T-helper 22 cell (primary cell): Measurements from ENCODE around the gene ENTHD1.

Experiments
- DNase-seq: peaks from one replicate; pipeline ENCODE4 v3.0.0-alpha.2; 2020; ENCODE audit warnings: low read depth

The ENTHD1 gene

DNA sequence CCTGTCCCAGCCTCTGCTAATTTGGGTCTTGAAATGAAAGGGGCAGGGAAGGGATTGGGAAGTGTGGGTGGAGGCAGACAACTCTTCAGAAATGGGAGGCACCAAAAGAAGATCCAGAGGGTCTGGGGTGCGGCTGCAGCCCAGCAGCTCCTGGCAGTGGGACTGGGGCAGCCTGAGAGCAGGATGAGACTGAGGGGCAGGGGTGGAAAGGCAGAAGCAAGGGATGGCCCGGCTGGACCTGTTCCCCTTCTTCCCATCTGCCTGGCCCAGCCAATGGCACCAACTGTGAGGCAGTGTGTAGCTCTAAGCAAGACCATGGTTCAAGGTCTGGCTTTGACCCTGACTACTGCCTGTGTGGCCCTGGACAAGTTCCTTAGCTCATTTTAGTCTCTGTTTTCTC, 160.4 kb downstream of the ENTHD1 start:
- DNase-seq = no peak

DNA sequence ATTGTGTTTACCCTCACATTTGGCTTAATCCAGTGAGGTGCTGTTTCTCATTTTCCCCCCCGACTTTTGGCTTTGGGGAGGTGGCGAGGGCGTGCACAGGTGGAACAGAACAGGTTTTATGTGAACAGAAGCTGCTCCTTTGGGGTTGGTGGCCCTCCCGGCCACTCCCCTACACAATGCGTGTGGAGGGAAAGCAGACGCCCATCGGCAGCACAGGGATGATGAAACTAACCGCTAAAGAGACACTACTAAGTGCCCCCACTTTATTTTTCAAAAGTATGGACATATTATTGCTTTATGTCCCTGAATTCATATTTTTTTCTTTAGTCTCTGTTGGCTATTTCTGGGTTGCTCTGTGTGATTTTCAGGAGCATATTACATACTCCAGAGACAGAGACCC, 160.9 kb downstream of the ENTHD1 start:
- DNase-seq = no peak

DNA sequence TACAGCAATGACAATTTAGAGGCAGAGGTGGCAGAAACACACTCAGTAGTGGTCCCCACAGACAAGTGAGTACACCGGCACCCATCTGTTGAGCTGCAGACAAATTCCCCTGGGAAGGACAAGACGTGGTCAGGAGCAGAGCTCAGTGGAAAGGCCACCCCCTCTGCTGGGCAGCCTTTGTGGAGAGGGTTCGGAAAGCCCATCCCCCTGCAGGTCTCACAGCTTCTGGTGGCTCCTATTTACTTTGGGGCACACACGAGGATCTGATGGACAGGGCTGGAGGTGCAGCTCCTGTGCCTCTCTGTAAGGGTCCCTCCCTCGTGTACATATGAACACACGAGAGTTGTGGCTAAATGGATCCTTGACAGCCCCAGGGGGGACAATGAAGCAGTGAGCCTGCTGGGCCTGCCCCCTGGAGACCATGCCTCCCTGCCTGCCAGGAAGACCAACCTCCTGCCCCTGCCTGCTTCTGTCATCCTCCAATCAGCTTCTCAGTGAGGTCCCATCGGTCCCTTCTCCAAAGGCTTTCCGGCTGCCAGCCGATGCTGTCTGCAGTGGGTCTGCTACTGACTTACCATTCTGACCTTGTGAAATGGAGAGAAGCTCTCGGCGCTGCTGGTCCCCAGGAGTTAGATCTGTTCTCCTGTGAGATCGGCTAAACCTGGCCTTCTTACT, 161.5 kb downstream of the ENTHD1 start:
- DNase-seq = no peak

DNA sequence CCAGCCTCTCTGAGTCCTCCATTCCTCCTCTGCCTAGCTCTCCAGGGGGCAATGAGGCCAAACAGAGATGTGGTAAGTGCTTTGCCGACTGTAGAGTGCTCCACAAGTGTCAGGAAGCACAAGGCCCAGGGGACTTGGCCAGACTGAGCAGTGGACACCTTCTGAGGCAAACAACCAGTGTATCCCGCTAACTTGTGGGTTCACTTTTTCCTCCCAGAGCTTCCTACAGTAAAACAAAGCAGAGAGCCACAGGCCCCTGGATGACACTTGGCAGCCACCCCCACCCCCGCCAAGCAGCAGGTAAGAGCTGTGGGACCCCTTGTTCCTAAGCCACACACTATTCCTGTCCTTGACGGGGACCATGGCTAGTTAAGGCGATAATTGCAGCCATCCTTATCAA, 162.1 kb downstream of the ENTHD1 start:
- no peak for DNase-seq

DNA sequence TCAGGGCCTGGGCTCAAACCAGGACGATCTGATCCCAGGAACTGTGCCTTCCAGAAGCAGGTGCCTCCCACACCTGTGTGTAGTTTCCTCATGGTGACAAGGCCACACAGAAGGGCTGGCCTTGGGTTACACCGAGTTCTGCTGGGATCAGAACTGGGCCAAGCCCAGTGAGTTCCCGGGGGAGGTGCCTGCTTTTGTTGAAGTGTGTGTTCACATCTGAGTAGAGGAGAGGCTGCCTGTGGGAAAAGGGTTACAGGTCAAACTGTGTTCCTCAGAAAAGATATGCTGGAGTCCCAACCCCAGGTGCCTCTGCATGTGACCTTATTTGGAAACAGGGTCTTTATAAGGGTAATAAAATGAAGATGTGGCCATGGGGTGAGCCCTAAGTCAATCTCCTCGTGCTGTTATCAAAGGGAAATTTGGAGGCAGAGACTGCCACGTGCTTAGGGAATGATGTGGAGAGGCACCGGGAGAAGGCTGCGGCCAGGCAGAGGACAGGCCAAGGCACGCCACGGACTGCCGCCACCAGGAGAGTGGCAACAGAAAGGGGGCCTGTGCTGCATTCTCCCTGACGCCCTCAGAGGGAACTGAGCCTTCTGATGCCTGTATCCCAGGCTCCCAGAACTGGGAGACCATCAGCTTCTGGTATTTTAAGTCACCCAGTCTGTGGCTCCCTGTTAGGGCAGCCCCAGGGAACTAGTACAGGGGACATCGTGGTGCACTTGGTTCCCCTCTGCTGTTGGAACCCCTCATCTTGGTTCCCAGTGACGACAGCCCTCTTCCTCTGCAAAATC, 164.2 kb downstream of the ENTHD1 start:
- no peak for DNase-seq

DNA sequence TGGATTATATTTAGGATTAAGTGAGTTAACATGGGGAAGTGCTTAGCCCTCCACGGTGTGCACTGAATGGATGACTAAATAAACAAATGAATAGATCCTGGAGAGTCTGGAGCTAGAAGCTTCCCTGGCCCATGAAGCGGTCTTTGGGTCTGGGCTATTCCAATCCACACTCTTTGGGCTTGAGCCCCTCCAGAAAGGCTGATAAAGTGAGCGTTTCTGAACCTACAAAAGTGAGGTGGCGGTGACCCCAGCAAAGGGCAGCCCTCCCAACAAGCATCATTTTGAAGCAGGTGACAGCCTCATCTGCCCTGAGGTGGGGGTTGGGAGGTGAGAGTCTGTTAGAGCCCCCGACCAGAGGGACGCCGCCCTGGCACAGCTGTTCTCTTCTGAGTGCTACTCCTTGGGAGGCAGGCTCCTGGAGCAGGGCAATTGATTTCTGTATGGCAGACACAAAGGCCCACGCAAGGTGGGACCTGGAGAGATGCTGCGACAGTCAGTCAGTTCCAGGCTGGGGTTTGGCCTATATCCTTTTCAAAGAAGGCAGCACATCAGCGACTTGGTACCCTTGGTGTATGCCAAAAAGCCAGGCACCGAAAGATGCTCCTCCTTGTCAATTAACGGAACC, 165.2 kb downstream of the ENTHD1 start:
- no peak for DNase-seq

DNA sequence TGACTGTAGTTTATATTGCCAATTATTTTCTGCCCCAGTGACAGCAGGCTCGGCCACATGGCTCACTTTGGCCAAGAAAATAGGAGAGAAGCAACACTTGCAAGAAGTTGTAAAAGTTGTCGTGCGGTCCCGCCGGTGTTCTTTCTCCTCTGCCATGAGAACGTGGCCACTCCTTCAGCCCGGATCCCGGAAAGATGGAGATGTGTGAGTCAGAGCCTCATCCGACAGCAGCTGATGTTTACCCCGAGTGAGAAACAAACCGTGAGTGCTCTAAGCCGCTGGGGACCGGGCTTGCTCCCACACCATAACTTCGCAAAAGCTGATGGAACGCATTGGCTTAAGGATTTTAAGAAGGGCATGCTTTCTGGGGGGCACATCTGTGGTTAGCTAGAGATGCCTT, 166.0 kb downstream of the ENTHD1 start:
- DNase-seq = no peak

DNA sequence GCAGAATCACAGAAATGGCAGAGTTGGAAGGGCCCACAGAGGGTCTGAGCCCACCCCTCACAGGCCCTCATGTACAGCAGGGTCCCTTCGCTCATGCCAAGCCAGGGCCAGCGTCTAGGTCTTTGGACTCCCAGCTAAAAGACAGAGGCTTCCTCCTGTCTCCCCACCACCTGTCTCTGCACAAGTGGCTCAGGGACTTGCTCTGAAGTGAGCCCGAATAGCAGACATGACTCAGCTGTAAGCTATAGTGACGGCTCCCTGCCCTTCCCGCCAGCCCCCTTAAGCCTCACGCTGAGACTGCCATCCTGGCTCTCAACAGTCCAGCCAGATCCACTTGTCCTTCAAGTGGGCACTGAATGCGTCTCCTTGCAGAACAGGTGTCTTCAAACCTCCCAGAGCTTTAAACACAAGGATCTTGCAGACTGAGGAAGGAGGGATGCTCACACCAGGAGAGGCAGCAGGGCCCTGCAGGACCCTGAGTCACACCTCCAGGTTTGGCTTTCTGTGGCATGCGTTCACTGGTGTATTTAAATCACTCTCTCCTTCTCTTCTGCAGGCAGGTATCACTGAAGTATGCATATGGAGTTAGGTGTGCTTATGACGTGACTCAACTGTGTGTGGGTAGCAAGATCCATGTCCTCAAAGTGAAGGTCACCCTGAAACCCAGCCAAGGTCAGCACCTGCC, 168.1 kb downstream of the ENTHD1 start:
- no peak for DNase-seq

DNA sequence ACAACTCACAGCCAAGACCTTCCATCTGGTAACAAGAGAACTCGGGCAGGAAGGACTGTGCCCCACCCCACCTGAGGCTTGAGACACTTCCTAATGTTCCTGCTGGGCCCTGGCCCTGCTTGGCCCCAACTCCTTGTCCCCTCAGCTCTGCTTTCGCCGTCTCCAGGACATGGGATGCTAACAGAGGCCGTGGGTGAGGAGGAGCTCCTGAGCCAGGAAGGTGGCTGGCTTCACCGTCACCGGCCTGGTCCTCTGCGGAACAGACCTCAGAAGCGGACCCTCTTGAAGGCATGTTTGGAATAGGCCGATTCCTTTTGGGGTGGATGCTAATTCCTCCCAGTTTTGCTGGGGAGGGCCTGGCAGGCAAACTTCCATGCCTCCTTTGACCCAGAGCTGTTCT, 168.7 kb downstream of the ENTHD1 start:
- no peak for DNase-seq

DNA sequence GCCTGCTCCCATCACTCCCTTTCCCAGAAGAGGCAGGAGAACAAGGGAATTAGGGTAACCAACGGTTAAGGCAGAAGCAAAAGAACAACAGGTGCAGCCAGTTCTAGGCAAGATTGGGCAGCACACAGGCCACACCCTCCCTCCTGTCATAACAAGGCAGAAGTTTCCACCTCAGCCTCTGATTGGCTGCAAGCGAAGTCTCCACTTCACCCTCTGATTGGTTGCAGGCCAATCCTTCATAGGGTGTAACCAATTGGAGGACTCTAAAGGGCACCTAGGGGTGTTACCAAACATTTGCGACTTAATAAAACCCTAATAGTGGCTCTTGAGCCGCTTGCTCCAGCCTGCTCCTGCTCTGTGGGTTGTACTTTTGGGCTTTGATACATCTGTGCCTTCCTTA, 169.2 kb downstream of the ENTHD1 start:
- DNase-seq = no peak

DNA sequence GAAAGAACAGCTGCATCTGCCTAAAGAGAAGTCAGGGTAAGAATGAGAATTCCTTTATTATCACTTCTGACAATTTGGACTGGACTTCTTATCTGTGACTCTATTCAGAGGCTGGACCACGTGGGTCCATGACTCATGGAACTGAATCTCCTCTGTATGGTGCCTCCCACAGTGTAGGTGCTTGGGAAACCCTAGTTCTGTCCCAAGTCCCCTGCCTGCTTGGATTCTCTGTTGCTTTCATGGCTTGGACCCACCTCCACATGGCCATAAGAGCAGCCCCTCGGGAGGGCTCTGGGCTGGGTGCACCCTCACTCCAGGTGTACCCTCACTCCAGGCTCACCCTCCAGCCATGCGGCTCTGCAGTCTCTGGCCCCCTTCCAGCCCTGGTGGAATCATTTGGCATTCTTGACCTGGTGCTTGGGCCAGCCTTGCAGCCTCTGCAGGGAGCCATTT, 169.6 kb downstream of the ENTHD1 start:
- no peak for DNase-seq

DNA sequence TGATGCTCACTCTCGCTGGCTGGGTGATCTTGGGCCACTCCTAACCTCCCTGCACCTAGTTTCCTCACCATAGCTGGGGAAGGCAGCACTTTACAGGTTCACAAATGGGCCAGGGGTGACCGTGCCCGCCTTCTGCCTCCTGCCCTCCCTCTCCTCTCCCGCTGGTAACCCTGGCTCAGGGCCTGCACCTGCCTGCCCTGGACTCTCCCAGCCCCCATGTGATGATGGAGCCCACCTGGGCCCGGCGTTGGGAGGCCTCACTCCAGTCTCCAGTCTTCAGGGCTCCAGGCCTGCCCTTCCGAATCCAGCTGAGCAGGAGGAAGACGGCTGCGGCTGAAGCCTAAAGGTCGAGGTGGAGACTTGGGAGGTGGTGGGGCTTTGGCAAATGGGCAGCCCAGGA, 170.1 kb downstream of the ENTHD1 start:
- no peak for DNase-seq

DNA sequence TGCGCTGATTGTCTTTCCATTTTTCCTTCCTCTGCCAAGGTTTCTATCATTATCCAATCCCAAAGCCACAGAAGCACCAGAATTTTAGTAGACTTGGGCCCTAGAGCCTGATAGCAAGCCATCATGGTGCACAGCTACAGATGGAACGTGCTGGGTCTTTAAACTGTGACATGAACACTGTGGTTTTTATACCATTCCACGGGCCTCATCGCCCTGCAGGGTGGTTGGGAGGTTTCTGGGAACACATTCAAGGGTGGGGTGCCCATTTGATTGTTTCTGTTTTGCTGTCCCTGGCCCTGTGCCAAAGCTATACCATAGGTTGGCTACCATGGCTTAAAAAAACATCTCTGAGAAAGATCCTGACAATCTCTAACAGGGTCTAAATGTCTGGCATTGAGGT, 171.1 kb downstream of the ENTHD1 start:
- no peak for DNase-seq

DNA sequence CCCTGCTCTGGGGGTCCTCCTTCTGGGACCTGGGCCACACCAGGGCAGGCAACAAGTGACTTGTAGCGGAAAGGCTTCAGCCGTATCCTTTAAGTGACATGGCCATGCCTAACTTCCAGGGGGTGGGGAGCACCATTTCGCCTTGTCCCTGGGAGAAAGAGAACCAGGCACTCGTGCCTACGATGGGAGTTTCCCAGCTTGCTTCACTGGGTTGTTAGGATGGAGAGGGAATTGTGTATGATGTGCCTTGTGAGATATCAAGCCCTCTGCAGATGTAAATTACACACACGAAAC, 171.6 kb downstream of the ENTHD1 start:
- no peak for DNase-seq

DNA sequence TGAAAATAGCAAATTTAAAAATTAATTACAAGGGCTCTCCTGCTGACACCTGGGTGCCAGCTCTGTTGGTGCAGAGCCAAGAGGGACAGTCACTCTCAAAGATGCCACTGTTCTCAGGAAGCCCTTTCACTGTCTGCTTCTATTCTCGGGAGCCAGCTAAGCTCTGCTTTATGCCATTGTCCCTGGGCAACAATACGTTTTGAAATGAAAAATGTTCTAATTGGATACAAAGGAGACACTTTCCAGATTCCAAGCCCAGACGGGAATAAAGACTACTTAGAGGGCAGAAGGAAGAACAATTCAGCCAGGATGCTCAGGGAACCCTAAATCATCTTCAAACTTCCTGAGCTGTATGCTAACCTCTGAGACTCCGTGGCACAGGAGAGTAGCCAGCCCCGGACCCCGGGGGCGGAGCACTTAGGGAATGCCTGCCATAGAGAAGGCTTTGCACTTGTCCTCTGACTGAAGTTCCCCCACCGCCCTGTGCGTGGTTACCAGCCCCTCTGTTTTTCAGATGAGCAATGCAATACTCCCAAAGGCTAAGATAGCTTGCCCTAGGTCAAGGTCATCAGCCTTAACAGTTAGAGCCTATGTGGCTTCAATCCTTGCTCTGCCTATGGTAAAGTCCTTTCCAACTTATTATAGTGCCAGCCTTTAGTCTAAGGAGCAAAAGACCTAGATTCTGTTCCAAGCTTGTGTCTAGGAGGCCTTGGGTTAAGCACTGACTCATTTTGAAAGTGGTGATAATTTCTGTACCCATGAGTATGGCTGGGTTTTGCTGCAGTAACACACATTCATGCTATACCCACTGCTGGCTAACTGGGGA, 172.1 kb downstream of the ENTHD1 start:
- no peak for DNase-seq

DNA sequence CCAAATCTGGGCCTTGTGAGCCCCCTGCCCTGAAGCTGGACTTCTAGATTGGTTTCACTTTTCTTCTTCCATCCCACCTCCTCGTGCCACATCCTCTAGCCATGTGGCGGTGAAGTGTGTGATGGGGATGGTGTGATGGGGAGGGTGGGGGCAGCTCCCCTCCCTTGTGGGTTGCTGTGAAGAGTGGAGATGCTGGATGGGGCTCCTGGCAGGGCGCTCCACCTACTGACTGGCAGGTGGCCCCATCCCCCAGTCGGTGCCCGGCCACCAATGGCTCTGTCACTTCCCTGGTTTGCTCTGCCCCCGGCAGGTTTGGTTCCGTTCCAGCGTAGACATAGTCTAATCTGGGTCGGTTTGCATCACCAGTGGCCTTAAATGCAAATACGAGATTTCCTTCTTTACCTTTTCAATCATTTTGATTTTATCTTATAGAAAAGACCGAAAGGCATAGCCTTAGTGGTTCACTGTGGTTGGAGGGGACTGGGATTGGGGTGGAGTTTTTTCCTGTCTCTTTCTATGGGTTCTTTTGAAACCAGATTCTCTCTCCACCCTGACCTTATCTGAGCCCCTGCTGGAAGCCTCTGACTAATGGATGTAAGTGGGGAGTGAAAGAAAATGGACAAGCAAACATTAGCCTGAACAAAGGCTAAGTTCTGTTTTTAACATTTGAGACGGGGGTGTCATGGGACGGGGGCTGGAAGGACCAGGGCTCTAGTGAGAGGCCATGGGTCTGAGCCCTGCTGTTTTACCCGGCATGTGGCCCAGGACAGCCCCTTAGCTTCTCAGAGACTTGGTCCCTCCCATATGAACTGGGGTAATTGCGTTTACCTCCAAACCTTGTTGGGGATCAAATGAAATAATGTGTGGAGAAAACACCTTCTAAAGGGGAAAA, 173.8 kb downstream of the ENTHD1 start:
- no peak for DNase-seq

DNA sequence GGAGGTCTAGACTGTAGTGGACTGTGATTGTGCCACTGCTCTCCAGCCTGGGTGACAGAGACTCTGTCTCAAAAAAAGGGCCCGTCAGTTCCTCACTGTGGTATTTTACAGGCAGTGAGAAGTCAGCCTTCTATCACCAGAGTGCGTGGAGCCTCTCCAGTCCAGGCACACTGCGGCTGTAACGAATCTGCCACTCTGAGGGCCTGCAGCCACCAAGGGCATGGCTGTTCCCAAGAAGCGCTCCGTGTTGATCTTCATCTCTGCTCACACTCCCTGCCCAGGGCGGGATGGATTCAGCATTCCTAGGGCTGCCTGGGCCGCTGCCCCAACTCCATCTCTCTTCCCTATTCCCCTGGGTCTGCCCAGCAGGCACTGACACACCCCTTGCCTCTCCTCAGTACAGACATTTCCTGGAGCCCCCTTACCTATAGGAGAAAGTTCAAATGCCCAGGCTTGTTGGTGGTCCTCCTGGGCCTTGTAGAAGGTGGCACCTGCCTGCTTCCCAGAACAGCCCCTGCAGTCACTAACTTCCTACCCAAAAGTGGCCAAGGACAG, 174.6 kb downstream of the ENTHD1 start:
- DNase-seq = no peak

DNA sequence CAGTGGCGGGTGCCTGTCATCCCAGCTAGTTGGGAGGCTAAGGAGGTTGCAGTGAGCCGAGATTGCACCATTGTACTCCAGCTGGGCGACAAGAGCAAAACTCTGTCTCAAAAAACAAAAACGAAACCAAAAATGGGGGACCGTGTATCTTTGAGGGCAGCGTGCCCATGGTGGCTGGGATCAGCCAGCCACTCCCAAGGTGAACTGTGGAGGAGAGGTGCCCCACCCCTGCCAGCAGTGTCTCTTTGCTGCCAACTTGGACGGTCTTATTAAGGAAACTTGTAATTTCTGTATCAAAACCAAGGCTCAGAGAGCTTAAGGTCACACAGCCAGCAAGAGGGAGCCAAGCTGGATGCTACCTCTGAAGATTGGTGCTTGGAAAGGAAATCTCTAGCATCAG, 175.4 kb downstream of the ENTHD1 start:
- no peak for DNase-seq

DNA sequence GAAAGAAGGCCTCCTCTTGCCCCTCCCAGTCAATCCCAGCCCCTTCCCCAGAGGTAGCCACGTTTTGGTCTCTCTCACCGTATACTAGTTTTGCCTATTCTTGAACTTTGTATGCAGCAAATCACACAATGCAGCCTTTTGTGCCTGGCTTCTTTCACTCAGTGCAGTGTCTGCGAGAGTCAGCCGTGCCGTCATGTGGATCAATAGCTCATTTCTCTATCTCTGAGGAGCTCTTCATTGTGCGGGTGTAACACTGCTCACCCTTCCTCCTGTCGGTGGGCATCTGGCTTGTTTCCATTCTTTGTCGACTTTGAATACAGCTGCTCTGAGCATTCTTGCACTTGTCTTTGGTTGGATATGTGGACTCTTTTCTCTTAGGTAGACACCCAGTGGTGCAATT, 176.5 kb downstream of the ENTHD1 start:
- DNase-seq = no peak

DNA sequence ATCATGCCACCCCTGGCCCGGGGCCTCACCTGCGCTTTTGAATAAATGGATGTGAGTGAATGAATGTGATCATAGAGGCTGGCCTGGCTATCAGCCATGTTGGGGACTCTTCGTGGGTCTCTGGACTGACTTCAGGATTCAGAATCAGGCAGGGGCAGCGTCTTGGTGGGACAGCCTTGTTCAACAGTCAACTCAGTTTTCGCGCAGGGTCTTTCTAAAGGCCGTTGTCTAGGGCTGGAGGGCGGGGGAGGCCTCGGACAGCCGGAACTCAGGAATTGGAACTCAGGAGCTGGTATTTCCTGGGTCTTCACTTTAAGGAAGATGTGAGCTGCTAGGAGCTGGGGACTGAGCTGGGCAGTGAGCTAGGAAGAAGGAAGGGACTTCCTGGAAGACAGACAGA, 177.0 kb downstream of the ENTHD1 start:
- no peak for DNase-seq
